H9 (cell line): Measurements from ENCODE around the gene HHAT. TPM values are rescaled to one million over a fixed set of nuclear protein-coding genes. Genes with fewer than 3 reads are reported as not detected.

ENCODE experiments used
- DNase-seq: peaks from one replicate; pipeline ENCODE4 v3.0.0-alpha.2; 2017
- H2AFZ ChIP-seq: one replicate; pipeline ENCODE4 v1.6.1; 2013; ENCODE audit warnings: mild to moderate bottlenecking, low read length, control low read depth, moderate library complexity
- H2AK5ac ChIP-seq: 2 replicates; pipeline ENCODE4 v1.6.1; 2013; ENCODE audit warnings: low read length, control low read depth, mixed read lengths; ENCODE audit not compliant: insufficient read length
- H2BK120ac ChIP-seq: one replicate; pipeline ENCODE4 v1.6.1; 2013; ENCODE audit warnings: low read depth, mild to moderate bottlenecking, low read length, control low read depth, inconsistent platforms; ENCODE audit not compliant: poor library complexity, severe bottlenecking
- H2BK12ac ChIP-seq: 2 replicates; pipeline ENCODE4 v1.6.1; 2013; ENCODE audit warnings: low read length, control low read depth, mixed read lengths, low read depth; ENCODE audit not compliant: insufficient read length
- H2BK15ac ChIP-seq: 2 replicates; pipeline ENCODE4 v1.6.1; 2013; ENCODE audit warnings: low read depth, low read length, control low read depth
- H2BK20ac ChIP-seq: one replicate; pipeline ENCODE4 v1.6.1; 2013; ENCODE audit warnings: low read depth, mild to moderate bottlenecking, low read length, control low read depth, inconsistent platforms; ENCODE audit not compliant: poor library complexity, severe bottlenecking
- H2BK5ac ChIP-seq: 2 replicates; pipeline ENCODE4 v1.6.1; 2013; ENCODE audit warnings: low read length, control low read depth, mixed read lengths; ENCODE audit not compliant: insufficient read length
- H3K14ac ChIP-seq: 2 replicates; pipeline ENCODE4 v1.6.1; 2013; ENCODE audit warnings: low read length, control low read depth; ENCODE audit not compliant: insufficient read depth
- H3K18ac ChIP-seq: 2 replicates; pipeline ENCODE4 v1.6.1; 2013; ENCODE audit warnings: low read depth, mild to moderate bottlenecking, mixed read lengths, low read length, control low read depth; ENCODE audit not compliant: insufficient read length
- H3K23ac ChIP-seq: 2 replicates; pipeline ENCODE4 v1.6.1; 2013; ENCODE audit warnings: low read length, control low read depth, mixed read lengths, low read depth; ENCODE audit not compliant: insufficient read length
- H3K23me2 ChIP-seq: 2 replicates; pipeline ENCODE4 v1.6.1; 2013; ENCODE audit warnings: low read depth, mild to moderate bottlenecking, mixed read lengths, low read length, control low read depth; ENCODE audit not compliant: insufficient read length, poor library complexity, severe bottlenecking
- H3K27ac ChIP-seq: 2 replicates; pipeline ENCODE4 v1.5.1; 2013; ENCODE audit warnings: low read length, control low read depth, mixed read lengths, low read depth; ENCODE audit not compliant: insufficient read length
- H3K27me3 ChIP-seq: 2 replicates; pipeline ENCODE4 v1.6.1; 2013; ENCODE audit warnings: low read length, control low read depth, inconsistent platforms; ENCODE audit not compliant: insufficient read depth
- H3K4ac ChIP-seq: 2 replicates; pipeline ENCODE4 v1.6.1; 2013; ENCODE audit warnings: low read depth, mild to moderate bottlenecking, control low read depth, inconsistent platforms, low read length, moderate library complexity
- H3K4me1 ChIP-seq: 2 replicates; pipeline ENCODE4 v1.6.1; 2013; ENCODE audit warnings: low read length, control low read depth, inconsistent platforms; ENCODE audit not compliant: insufficient read depth
- H3K4me2 ChIP-seq: 2 replicates; pipeline ENCODE4 v1.6.1; 2013; ENCODE audit warnings: low read length, control low read depth, mixed read lengths; ENCODE audit not compliant: insufficient read length, insufficient read depth
- H3K56ac ChIP-seq: 2 replicates; pipeline ENCODE4 v1.6.1; 2013; ENCODE audit warnings: low read depth, mild to moderate bottlenecking, mixed read lengths, low read length, control low read depth; ENCODE audit not compliant: insufficient read length
- H3K79me1 ChIP-seq: 2 replicates; pipeline ENCODE4 v1.6.1; 2013; ENCODE audit warnings: low read depth, mild to moderate bottlenecking, moderate library complexity, low read length, control low read depth, inconsistent platforms; ENCODE audit not compliant: insufficient read depth, poor library complexity, severe bottlenecking
- H3K79me2 ChIP-seq: 2 replicates; pipeline ENCODE4 v1.6.1; 2013; ENCODE audit warnings: low read length, control low read depth, inconsistent platforms; ENCODE audit not compliant: insufficient read depth
- H3K9ac ChIP-seq: 2 replicates; pipeline ENCODE4 v1.6.1; 2013; ENCODE audit warnings: low read length, control low read depth, mixed read lengths; ENCODE audit not compliant: insufficient read length; ENCODE audit errors: extremely low read depth
- H3K9me3 ChIP-seq: one replicate; pipeline ENCODE4 v1.6.1; 2013; ENCODE audit warnings: low read depth, low read length, inconsistent platforms; ENCODE audit not compliant: control insufficient read depth
- H3T11ph ChIP-seq: one replicate; pipeline ENCODE4 v1.6.1; 2013; ENCODE audit warnings: mild to moderate bottlenecking, low read length, control low read depth, inconsistent platforms
- H4K20me1 ChIP-seq: one replicate; pipeline ENCODE4 v1.6.1; 2013; ENCODE audit not compliant: control insufficient read depth, insufficient read length, insufficient read depth
- H4K5ac ChIP-seq: 2 replicates; pipeline ENCODE4 v1.6.1; 2013; ENCODE audit warnings: low read depth, mild to moderate bottlenecking, mixed read lengths, low read length, control low read depth; ENCODE audit not compliant: insufficient read length
- H4K8ac ChIP-seq: replicated peaks from 2 replicates; pipeline ENCODE4 v1.6.1; 2013; ENCODE audit warnings: low read length, control low read depth, mixed read lengths, low read depth; ENCODE audit not compliant: insufficient read length
- H4K91ac ChIP-seq: 2 replicates; pipeline ENCODE4 v1.6.1; 2013; ENCODE audit warnings: low read depth, mild to moderate bottlenecking, moderate library complexity, mixed read lengths, low read length, control low read depth; ENCODE audit not compliant: insufficient read length
- H3K27ac Mint-ChIP-seq, 3 experiments: 2 replicates in 2 of 3; 3 replicates in 1 of 3; pipeline ENCODE4 v1.8.0; 2020 to 2021; ENCODE audit warnings: mixed read lengths in 3 of 3, mild to moderate bottlenecking in 1 of 3, moderate library complexity in 1 of 3
- H3K27me3 Mint-ChIP-seq: 2 replicates; pipeline ENCODE4 v1.8.0; 2021; ENCODE audit warnings: low read depth, mild to moderate bottlenecking, moderate library complexity, mixed read lengths
- H3K36me3 Mint-ChIP-seq, 3 experiments: 2 replicates in 2 of 3; 3 replicates in 1 of 3; pipeline ENCODE4 v1.8.0; 2020 to 2021; ENCODE audit warnings: low read depth in 3 of 3, mixed read lengths in 3 of 3; ENCODE audit not compliant: insufficient read depth in 1 of 3
- H3K4me1 Mint-ChIP-seq, 2 experiments: 2 replicates each; pipeline ENCODE4 v1.8.0; 2020; ENCODE audit warnings: mixed read lengths in 2 of 2
- H3K4me3 Mint-ChIP-seq, 2 experiments: 2 replicates in 1 of 2; 3 replicates in 1 of 2; pipeline ENCODE4 v1.8.0; 2020 to 2021; ENCODE audit warnings: mild to moderate bottlenecking in 2 of 2, mixed read lengths in 2 of 2, moderate library complexity in 1 of 2
- H3K9me3 Mint-ChIP-seq, 2 experiments: 2 replicates in 1 of 2; 3 replicates in 1 of 2; pipeline ENCODE4 v1.8.0; 2020; ENCODE audit warnings: mild to moderate bottlenecking in 2 of 2, mixed read lengths in 2 of 2, moderate library complexity in 1 of 2
- WGBS: extraction: QIAGEN DNeasy Blood & Tissue Kit; methylation state at CpG from one replicate; pipeline ENCODE4 v1.1.7; 2013; ENCODE audit warnings: missing lambda C conversion rate, low lambda C conversion rate, mixed read lengths; ENCODE audit not compliant: insufficient read length; ENCODE audit errors: extremely low coverage; 5-methylcytosine and 5-hydroxymethylcytosine counted together
- total RNA-seq: library from RNA; stranded (reverse); gene quantifications from 2 replicates; pipeline ENCODE4 v1.2.1, GENCODE V29; 2021
- TF ChIP-seq, protein P1 (sequence below): fragments of 200-600 bp; sonication (generic); conservative IDR thresholded peaks from 3 replicates; pipeline ENCODE4 v1.8.0; 2021; ENCODE audit warnings: antibody characterized with exemption, mild to moderate bottlenecking

Gene HHAT
- total RNA-seq, 1 experiment from 2014 or later, result 0.48 TPM

DNA sequence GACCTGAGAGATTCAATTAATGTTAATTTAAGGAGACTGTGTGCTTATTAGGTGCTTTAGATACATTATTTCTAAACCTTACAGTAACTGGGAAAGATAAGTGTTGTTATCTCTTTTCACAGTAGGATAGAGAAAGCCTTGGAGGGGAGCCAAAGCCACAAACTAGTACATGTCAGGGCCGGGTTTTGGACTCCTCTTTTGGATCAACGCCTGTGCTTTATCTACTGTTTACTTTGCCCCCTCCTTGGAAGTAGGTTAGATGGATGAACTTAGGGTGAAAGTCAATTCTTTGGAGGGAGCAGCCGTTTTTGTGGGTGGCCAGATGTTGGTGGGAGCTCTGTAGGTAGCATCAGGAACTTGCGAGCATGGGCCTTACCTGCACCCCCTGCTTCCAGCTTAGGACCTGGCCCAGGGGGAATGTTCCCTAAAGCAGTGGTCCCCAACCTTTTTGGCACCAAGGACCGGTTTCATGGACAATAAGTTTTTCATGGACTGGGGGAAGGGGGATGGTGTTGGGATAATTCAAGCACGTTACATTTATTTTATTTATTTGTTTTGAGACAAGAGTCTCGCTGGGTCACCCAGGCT is 1.7 kb downstream of the HHAT start:
- Histone ChIP-seq H4K91ac (no peak overlapping the region), H3K27me3 (peaks cover 58% of the 10 kb centered on the region), H3K56ac (no peak overlapping the region), H3K9me3 (no peaks in the 10 kb centered on the region), H2BK15ac (no peak overlapping the region), H4K8ac (no peak overlapping the region), H3K14ac (no peak overlapping the region), H3K27ac (no peak overlapping the region), H3K4me2 (no peak overlapping the region), H2BK12ac (no peak overlapping the region), H2BK120ac (no peak overlapping the region), H3K79me2 (no peaks in the 10 kb centered on the region), H3T11ph (no peak overlapping the region), H2BK5ac (no peak overlapping the region), H4K20me1 (no peaks in the 10 kb centered on the region), H2AK5ac (no peak overlapping the region), H3K23ac (no peak overlapping the region), H3K4ac (no peak overlapping the region), H3K79me1 (no peaks in the 10 kb centered on the region), H3K23me2 (peaks cover 10% of the 10 kb centered on the region), H3K18ac (no peak overlapping the region), H3K4me1 (no peaks in the 10 kb centered on the region), H2AFZ (no peak overlapping the region), H3K9ac (no peak overlapping the region), H2BK20ac (no peak overlapping the region), H4K5ac (no peak overlapping the region)
- no peak overlapping the region for H3K27ac Mint-ChIP-seq
- no CpG with 5 or more reads among the region's 7 CpGs for WGBS
- no peak for DNase-seq
- peaks cover 7 to 15% of the 10 kb centered on the region in 2 experiments for H3K4me1 Mint-ChIP-seq
- H3K9me3 Mint-ChIP-seq, result peaks cover 4 to 5% of the 10 kb centered on the region in 2 experiments; a peak in 4 of 5 replicates
- H3K36me3 Mint-ChIP-seq, result no peaks in the 10 kb centered on the region
- peak overlapping the region in 1 of 2 experiments; percentile 97; a peak in 1 of 5 replicates for H3K4me3 Mint-ChIP-seq
- TF ChIP-seq, protein P1, sequence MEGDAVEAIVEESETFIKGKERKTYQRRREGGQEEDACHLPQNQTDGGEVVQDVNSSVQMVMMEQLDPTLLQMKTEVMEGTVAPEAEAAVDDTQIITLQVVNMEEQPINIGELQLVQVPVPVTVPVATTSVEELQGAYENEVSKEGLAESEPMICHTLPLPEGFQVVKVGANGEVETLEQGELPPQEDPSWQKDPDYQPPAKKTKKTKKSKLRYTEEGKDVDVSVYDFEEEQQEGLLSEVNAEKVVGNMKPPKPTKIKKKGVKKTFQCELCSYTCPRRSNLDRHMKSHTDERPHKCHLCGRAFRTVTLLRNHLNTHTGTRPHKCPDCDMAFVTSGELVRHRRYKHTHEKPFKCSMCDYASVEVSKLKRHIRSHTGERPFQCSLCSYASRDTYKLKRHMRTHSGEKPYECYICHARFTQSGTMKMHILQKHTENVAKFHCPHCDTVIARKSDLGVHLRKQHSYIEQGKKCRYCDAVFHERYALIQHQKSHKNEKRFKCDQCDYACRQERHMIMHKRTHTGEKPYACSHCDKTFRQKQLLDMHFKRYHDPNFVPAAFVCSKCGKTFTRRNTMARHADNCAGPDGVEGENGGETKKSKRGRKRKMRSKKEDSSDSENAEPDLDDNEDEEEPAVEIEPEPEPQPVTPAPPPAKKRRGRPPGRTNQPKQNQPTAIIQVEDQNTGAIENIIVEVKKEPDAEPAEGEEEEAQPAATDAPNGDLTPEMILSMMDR, result no peak
- H3K27me3 Mint-ChIP-seq, result peaks cover 98% of the 10 kb centered on the region
